ENCODE measurements around the gene THRB. TPM values are rescaled to one million over a fixed set of nuclear protein-coding genes. Genes with fewer than 3 reads are reported as not detected.

THRB gene
- total RNA-seq, 1 experiment from 2014 or later = 5.8 TPM

- TF ChIP-seq ARID4B (CRISPR knock-in tag; IDR thresholded peaks at IDR 0.05; ENCODE audit: borderline replicate concordance) = no peak
- no peak for TF ChIP-seq ZNF317 (CRISPR knock-in tag; IDR thresholded peaks at IDR 0.05; ENCODE audit: borderline replicate concordance, low read depth)
- TF ChIP-seq, protein P1, sequence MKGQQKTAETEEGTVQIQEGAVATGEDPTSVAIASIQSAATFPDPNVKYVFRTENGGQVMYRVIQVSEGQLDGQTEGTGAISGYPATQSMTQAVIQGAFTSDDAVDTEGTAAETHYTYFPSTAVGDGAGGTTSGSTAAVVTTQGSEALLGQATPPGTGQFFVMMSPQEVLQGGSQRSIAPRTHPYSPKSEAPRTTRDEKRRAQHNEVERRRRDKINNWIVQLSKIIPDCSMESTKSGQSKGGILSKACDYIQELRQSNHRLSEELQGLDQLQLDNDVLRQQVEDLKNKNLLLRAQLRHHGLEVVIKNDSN (CRISPR knock-in tag; IDR thresholded peaks at IDR 0.05) = no peak
- no peak for TF ChIP-seq HMGA2 (CRISPR knock-in tag; IDR thresholded peaks at IDR 0.05)
- no peak for TF ChIP-seq GTF2I (CRISPR knock-in tag; conservative IDR thresholded peaks at IDR 0.05)
- no peak for TF ChIP-seq E2F4 (CRISPR knock-in tag; IDR thresholded peaks at IDR 0.05; ENCODE audit: borderline replicate concordance, low read depth)
Measured at GRCh38 chr3:24359102-24359501, 135.5 kb downstream of the THRB start (continued).

DNA sequence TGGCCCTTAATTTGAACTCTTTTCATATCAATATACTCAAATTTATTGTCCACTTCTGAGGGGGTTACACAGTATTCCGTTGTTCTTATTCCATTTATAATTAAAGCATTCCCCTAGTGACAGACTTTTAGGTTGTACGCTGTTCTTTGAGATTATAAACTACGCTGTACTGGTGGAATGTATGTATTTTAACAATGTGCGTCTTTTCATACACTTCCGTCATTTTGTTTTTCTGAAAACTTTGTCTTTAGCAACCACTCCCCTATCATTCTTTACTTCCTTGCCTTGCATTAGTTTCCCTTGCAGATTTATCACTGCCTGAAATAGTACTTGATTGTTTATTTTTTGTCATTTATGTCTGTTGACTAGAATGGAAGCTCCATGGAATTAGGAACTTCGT is 137.0 kb downstream of the THRB start:
- Mint-ChIP-seq H3K4me1 (peaks cover 23% of the 10 kb centered on the region), H3K27me3 (ENCODE audit: low read depth) (no peaks in the 10 kb centered on the region), H3K27ac (no peak overlapping the region), H3K9me3 (peaks cover 11% of the 10 kb centered on the region), H3K4me3 (no peak overlapping the region), H3K36me3 (no peaks in the 10 kb centered on the region)
- no peak for ATAC-seq
- ChIA-PET POLR2A (no interaction called here), CTCF (no interaction called here)
- DNase-seq (ENCODE audit: low spot score) = no peak
- TF ChIP-seq SP1 (CRISPR knock-in tag; conservative IDR thresholded peaks at IDR 0.05) (no peak), FOXK1 (CRISPR knock-in tag; IDR thresholded peaks at IDR 0.05) (no peak), NR3C1 (CRISPR knock-in tag; conservative IDR thresholded peaks at IDR 0.05; ENCODE audit: low read depth) (no peak), RELA (CRISPR knock-in tag; IDR thresholded peaks at IDR 0.05; ENCODE audit: borderline replicate concordance) (no peak), ATF6 (CRISPR knock-in tag; IDR thresholded peaks at IDR 0.05) (no peak), STAT6 (CRISPR knock-in tag; conservative IDR thresholded peaks at IDR 0.05; ENCODE audit: low read depth) (no peak), FOXP4 (CRISPR knock-in tag; IDR thresholded peaks at IDR 0.05) (no peak), ZNF121 (CRISPR knock-in tag; IDR thresholded peaks at IDR 0.05) (no peak), TCF7 (CRISPR knock-in tag; IDR thresholded peaks at IDR 0.05; ENCODE audit: low read depth) (no peak), OVOL2 (CRISPR knock-in tag; IDR thresholded peaks at IDR 0.05; ENCODE audit: borderline replicate concordance) (no peak), ZNF423 (CRISPR knock-in tag; IDR thresholded peaks at IDR 0.05) (no peak), TEAD1 (CRISPR knock-in tag; IDR thresholded peaks at IDR 0.05) (no peak), ZNF396 (CRISPR knock-in tag; IDR thresholded peaks at IDR 0.05; ENCODE audit: borderline replicate concordance) (no peak), RORB (CRISPR knock-in tag; IDR thresholded peaks at IDR 0.05) (no peak), JUN (CRISPR knock-in tag; IDR thresholded peaks at IDR 0.05) (no peak)
- TF ChIP-seq, protein P2, sequence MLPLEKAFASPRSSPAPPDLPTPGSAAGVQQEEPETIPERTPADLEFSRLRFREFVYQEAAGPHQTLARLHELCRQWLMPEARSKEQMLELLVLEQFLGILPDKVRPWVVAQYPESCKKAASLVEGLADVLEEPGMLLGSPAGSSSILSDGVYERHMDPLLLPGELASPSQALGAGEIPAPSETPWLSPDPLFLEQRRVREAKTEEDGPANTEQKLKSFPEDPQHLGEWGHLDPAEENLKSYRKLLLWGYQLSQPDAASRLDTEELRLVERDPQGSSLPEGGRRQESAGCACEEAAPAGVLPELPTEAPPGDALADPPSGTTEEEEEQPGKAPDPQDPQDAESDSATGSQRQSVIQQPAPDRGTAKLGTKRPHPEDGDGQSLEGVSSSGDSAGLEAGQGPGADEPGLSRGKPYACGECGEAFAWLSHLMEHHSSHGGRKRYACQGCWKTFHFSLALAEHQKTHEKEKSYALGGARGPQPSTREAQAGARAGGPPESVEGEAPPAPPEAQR (CRISPR knock-in tag; IDR thresholded peaks at IDR 0.05) = no peak
- TF ChIP-seq, protein P1 (CRISPR knock-in tag; IDR thresholded peaks at IDR 0.05) = no peak
